ENCODE data around the gene ALX3.

ALX3 gene

DNA sequence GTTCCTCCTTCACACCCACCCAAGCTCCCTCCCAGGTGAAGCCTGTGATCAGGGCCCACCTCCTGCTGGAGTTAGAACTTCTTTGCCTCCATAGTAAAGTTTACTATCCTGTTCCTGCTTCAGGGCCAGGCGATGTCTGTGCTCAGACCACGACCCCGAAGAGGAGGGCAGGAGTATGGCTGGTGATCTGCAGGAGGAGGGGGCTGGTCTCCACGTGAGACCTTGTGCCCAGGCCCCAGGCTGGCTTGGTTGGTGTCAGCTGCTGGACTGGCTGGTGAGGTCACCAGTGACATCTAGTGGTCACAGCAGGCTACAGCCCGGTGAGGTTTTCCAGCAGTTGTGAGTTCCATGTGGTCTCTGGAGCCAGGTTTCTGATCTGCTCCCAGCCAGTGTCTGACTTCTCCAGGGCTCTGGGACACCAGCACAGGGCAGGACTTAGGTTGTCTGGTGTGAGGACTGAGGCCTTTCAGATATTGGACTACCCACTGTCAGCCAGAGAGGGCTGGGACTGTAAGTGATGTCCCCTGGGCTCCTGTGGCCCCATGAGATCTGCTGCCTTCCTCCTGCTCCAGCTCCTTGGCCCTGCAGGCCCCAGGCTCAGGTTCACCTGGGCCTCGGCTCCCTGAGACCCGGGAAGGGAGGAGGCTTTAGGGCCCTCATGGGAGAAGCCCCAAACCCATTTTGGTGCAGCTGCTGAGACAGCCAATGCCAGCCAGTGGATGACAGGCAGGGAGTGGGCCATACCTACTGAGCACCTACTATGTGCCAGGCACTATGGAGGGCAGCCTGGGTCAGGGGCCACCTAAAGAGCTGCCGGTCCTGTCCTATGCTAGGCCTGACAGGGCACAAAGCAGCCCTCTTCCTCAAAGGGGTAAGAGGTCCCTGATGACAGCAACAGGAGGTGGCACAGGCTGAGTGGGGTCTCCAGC is 35.8 kb upstream of the ALX3 start:
- Histone ChIP-seq H3K27ac (peak overlapping the region; percentile 23; the same call in 1 of the 2 replicates), H3K4me3 (ENCODE audit: low read depth, low read length) (no peak overlapping the region), H3K36me3 (no peaks in the 10 kb centered on the region), H3K27me3 (ENCODE audit: insufficient read depth, low read depth, severe bottlenecking) (no peaks in the 10 kb centered on the region), H3K9me3 (ENCODE audit: severe bottlenecking) (no peaks in the 10 kb centered on the region)
- peak; percentile 84 for DNase-seq
- TF ChIP-seq, protein P1, sequence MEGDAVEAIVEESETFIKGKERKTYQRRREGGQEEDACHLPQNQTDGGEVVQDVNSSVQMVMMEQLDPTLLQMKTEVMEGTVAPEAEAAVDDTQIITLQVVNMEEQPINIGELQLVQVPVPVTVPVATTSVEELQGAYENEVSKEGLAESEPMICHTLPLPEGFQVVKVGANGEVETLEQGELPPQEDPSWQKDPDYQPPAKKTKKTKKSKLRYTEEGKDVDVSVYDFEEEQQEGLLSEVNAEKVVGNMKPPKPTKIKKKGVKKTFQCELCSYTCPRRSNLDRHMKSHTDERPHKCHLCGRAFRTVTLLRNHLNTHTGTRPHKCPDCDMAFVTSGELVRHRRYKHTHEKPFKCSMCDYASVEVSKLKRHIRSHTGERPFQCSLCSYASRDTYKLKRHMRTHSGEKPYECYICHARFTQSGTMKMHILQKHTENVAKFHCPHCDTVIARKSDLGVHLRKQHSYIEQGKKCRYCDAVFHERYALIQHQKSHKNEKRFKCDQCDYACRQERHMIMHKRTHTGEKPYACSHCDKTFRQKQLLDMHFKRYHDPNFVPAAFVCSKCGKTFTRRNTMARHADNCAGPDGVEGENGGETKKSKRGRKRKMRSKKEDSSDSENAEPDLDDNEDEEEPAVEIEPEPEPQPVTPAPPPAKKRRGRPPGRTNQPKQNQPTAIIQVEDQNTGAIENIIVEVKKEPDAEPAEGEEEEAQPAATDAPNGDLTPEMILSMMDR (IDR thresholded peaks at IDR 0.05; ENCODE audit: low read depth, low read length): peak; percentile 99

DNA sequence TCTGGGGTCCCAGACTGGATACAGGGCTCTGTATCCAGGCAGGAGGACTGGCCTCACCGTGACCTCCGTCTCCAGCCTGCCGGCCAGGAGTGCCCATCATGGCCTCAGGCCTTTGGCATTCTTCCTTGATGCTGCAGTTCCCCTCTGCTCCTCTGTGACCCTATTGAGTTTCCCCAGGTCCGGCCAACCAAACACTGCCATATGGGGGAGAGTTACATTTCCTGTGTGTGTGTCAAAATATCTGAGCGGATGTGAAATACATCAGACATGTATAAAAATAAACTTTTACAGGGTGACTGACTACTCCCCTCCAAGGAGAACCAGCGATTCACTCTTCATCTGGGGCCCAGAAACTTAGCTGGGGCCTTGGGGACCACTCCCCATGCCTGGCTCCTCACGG is 31.6 kb upstream of the ALX3 start:
- Histone ChIP-seq H3K36me3 (no peaks in the 10 kb centered on the region), H3K27me3 (ENCODE audit: insufficient read depth, low read depth, severe bottlenecking) (no peaks in the 10 kb centered on the region), H3K9me3 (ENCODE audit: severe bottlenecking) (no peaks in the 10 kb centered on the region), H3K4me3 (ENCODE audit: low read depth, low read length) (no peak overlapping the region), H3K27ac (no peak overlapping the region)
- no peak for DNase-seq
- TF ChIP-seq, protein P1 (IDR thresholded peaks at IDR 0.05; ENCODE audit: low read depth, low read length): no peak

DNA sequence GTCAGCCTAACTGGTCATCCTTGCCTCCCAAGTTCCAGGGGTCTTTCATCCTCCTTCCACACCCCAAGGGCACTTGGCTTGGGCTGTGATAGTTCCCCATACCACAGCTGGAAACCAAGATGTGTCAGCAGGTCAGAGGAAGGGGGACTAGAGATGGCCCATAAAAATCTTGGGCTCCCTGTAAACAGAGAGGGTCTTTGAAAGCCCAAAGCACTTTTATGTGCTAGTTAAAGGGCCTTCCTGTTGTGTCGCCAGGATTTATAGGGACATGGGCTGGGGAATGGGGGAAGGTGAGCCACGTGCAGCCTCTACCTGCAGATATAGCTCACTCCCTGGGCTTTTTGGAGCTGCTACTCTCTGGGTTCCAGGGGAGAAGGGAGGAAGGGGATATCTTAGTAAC is 29.9 kb upstream of the ALX3 start:
- Histone ChIP-seq H3K27ac (no peak overlapping the region), H3K9me3 (ENCODE audit: severe bottlenecking) (no peaks in the 10 kb centered on the region), H3K27me3 (ENCODE audit: insufficient read depth, low read depth, severe bottlenecking) (no peaks in the 10 kb centered on the region), H3K36me3 (no peaks in the 10 kb centered on the region), H3K4me3 (ENCODE audit: low read depth, low read length) (no peak overlapping the region)
- DNase-seq: no peak
- TF ChIP-seq, protein P1 (IDR thresholded peaks at IDR 0.05; ENCODE audit: low read depth, low read length): no peak

DNA sequence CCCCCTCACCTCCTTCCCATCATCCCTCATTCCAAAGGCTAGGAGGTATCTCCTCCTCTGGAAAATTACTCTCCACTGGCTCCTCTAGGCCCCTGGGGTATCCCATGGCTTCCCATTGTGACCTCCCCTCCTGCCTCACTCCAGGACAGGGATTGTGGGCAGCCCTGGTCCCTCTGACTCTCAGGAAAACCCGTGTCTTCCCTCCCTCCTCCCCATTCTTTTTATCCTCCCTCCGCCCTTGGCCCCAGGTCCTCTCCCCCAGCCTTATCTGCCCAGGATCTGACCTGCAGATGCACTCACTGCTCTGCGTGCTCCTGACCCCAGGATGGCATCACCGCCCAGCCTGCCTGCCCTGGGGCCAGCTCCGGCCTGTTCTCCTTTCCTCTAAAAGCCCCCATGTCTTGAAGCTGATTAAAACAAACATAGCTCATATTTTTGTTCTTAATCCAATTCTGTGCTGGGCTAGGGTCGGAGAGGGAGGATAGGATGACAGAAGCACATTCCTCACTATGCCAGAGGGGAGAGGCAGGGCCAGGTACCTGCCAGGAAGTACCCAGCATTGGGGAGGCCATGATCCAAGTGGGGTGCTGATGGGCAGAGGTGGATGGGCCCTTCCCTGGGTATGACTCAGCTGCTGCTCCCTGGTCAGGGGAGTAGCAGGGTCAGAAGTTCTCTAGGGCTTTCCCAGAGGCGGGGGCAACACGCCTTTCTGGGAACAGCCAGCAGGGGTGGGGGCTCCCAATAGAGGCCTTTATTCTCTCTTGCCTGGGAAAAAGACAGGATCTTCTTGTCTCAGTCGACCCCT is 28.0 kb upstream of the ALX3 start:
- no peak overlapping the region for H3K27ac ChIP-seq
- DNase-seq: no peak
- H3K36me3 ChIP-seq: no peaks in the 10 kb centered on the region
- H3K9me3 ChIP-seq (ENCODE audit: severe bottlenecking): no peaks in the 10 kb centered on the region
- no peak overlapping the region for H3K4me3 ChIP-seq (ENCODE audit: low read depth, low read length)
- TF ChIP-seq, protein P1 (IDR thresholded peaks at IDR 0.05; ENCODE audit: low read depth, low read length): no peak
- H3K27me3 ChIP-seq (ENCODE audit: insufficient read depth, low read depth, severe bottlenecking): no peaks in the 10 kb centered on the region

DNA sequence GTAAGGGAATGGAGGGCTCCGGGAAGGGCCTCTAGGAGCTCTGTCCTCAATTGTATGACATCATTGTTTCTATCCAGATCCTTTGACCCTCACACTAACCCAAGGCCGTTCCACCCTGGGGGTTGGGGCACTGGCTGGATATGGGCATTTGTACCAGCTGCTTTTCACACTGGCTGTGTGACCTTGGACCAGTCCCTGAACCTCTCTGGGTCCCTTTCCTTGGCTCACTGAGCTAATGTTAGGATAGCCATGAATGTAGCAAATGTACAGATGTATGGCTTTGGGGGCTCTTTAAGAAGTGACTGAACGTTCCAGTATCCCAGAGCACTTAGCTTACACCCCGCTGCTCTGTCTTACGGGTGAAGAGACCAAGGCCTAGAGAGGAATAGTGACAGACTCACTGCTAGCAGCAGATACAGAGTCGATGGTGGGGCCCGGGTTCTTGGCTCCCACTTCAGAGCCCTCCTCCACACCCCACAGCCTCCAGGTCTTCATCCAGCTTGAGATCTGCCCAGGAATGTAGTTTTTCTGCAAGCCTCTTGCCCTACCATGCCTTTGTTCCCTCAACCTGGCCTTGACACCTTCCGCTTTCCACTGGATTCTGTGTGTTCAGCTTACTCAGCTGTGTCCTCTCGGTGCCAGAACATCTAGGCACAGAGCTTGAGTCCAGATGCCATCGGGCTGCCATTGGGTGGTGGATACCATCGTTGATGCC is 27.2 kb upstream of the ALX3 start:
- Histone ChIP-seq H3K4me3 (ENCODE audit: low read depth, low read length) (no peak overlapping the region), H3K27ac (no peak overlapping the region), H3K36me3 (no peaks in the 10 kb centered on the region), H3K27me3 (ENCODE audit: insufficient read depth, low read depth, severe bottlenecking) (no peaks in the 10 kb centered on the region), H3K9me3 (ENCODE audit: severe bottlenecking) (no peaks in the 10 kb centered on the region)
- TF ChIP-seq, protein P1 (IDR thresholded peaks at IDR 0.05; ENCODE audit: low read depth, low read length): no peak
- no peak for DNase-seq

Measured in WERI-Rb-1 (cell line).